ENCODE results near the gene IPO4.
A peak's percentile ranks its signal among the peaks of the same experiment; 100 is the strongest.

Gene IPO4

GRCh38 chr14:24146978-24147760 lies 41.4 kb downstream of the IPO4 start, which contains the start of gene RNF31:
TSS of gene RNF31 (plus strand) at chr14:24147498. CDS start at chr14:24147699, 201 bp downstream.
- DNase-seq = peak; percentile 98

GRCh38 chr14:24146453-24146977 lies 42.1 kb downstream of the IPO4 start, which contains the start of gene PSME2:
TSS of gene PSME2 (minus strand) at chr14:24146610. CDS start at chr14:24146581, 29 bp downstream.
- DNase-seq = peak; percentile 97

- peak; percentile 59 for DNase-seq
Observed at GRCh38 chr14:24145690-24146452, 42.7 kb downstream of the IPO4 start.

GRCh38 chr14:24145219-24145618 lies 43.4 kb downstream of the IPO4 start:
- DNase-seq = no peak

GRCh38 chr14:24144451-24144850 lies 44.2 kb downstream of the IPO4 start:
- no peak for DNase-seq

- no peak for DNase-seq
Observed at GRCh38 chr14:24143511-24143910, 45.1 kb downstream of the IPO4 start.

- DNase-seq = peak; percentile 99
Observed at GRCh38 chr14:24141097-24141880, 47.3 kb downstream of the IPO4 start, which contains the start of gene EMC9. TSS of gene EMC9 (minus strand) at chr14:24141591. CDS start at chr14:24141304, 287 bp downstream.

- no peak for DNase-seq
Observed at GRCh38 chr14:24139272-24139934, 49.2 kb downstream of the IPO4 start.

GRCh38 chr14:24138396-24139271 lies 50.0 kb downstream of the IPO4 start:
- no peak for DNase-seq

GRCh38 chr14:24137529-24138395 lies 50.9 kb downstream of the IPO4 start:
- DNase-seq = no peak

- DNase-seq = no peak
Observed at GRCh38 chr14:24136684-24137528, 51.7 kb downstream of the IPO4 start.

GRCh38 chr14:24135834-24136683 lies 52.6 kb downstream of the IPO4 start, which contains the start of gene PSME1:
TSS of gene PSME1 (plus strand) at chr14:24136194. CDS start at chr14:24136263, 69 bp downstream.
- peak; percentile 93 for DNase-seq

GRCh38 chr14:24135584-24135833 lies 53.1 kb downstream of the IPO4 start:
- no peak for DNase-seq

GRCh38 chr14:24133735-24134134 lies 54.9 kb downstream of the IPO4 start:
- DNase-seq = no peak

GRCh38 chr14:24132976-24133375 lies 55.6 kb downstream of the IPO4 start:
- DNase-seq = no peak

GRCh38 chr14:24132061-24132685 lies 56.4 kb downstream of the IPO4 start:
- DNase-seq = no peak

GRCh38 chr14:24131549-24131966 lies 57.1 kb downstream of the IPO4 start:
- no peak for DNase-seq
